K562 (cell line): ENCODE results near the gene TMEM139. TPM values are rescaled to one million over a fixed set of nuclear protein-coding genes. Genes with fewer than 3 reads are reported as not detected.

Source experiments
- ATAC-seq: fragments of 200-7000 bp; cut with Tn5 transposase; 3 replicates; pipeline ENCODE4 v1.9.1; 2020; ENCODE audit warnings: moderate library complexity
- BruUV-seq: library from RNA; stranded (reverse); fragments of 400-500 nt; replicated peaks from 2 replicates; lab custom pipeline; 2021; lab: Mats Ljungman, UMichigan
- CTCF ChIA-PET: fragments of 300-600 bp; formaldehyde crosslinking; extraction: SDS; loops from one replicate; lab custom pipeline; 2021; ENCODE audit warnings: low intra/inter-chr PET ratio; lab: Yijun Ruan, JAX
- POLR2A ChIA-PET: fragments of 300-600, 350-650 bp; sonication (Branson Sonifier 250); formaldehyde crosslinking; extraction: SDS; loops from one replicate; lab custom pipeline; 2021; ENCODE audit warnings: antibody characterized with exemption, inconsistent platforms; lab: Yijun Ruan, JAX
- DNase-seq, 4 experiments: peaks; one replicate each; pipeline versions ENCODE4 v3.0.0 to v3.0.0-alpha.2; 2011 to 2018; ENCODE audit warnings: low spot score in 3 of 4, mixed read lengths in 3 of 4; ENCODE audit errors: extremely low read depth in 1 of 4
- FAIRE-seq: peaks from 2 replicates; lab custom pipeline; 2011; peaks lifted over from hg19 to GRCh38; lab: Jason Lieb, UNC
- H2AFZ ChIP-seq: 2 replicates; pipeline ENCODE4 v1.6.0; 2011; ENCODE audit warnings: low read depth, low read length, control low read depth, inconsistent platforms
- H3K27ac ChIP-seq: fragments of 200-600 bp; 3 replicates; pipeline ENCODE4 v1.8.0; 2011; ENCODE audit warnings: low read depth, mild to moderate bottlenecking, control low read depth, inconsistent platforms, low read length, moderate library complexity, mixed read lengths; ENCODE audit errors: extremely low read depth
- H3K27me3 ChIP-seq, 2 experiments: fragments of 300-600 bp in 1 of 2; 2 replicates in 1 of 2; 3 replicates in 1 of 2; pipeline versions ENCODE4 v1.6.0 to v1.8.0; 2011; ENCODE audit warnings: inconsistent platforms in 2 of 2, low read length in 2 of 2, mild to moderate bottlenecking in 1 of 2, mixed read lengths in 1 of 2, moderate library complexity in 1 of 2; ENCODE audit not compliant: control insufficient read depth in 2 of 2, insufficient read depth in 2 of 2
- H3K36me3 ChIP-seq: fragments of 300-600 bp; 3 replicates; pipeline ENCODE4 v1.8.0; 2011; ENCODE audit warnings: mild to moderate bottlenecking, low read length, inconsistent platforms; ENCODE audit not compliant: control insufficient read depth, insufficient read depth
- H3K4me1 ChIP-seq, 2 experiments: fragments of 200-600 bp in 1 of 2; replicated peaks in 1 of 2; 2 replicates in 1 of 2; 3 replicates in 1 of 2; pipeline versions ENCODE4 v1.5.1 to v1.8.0; 2011; ENCODE audit warnings: inconsistent platforms in 2 of 2, low read length in 2 of 2, mild to moderate bottlenecking in 1 of 2, mixed read lengths in 1 of 2, moderate library complexity in 1 of 2; ENCODE audit not compliant: control insufficient read depth in 2 of 2, insufficient read depth in 2 of 2
- H3K4me2 ChIP-seq: 2 replicates; pipeline ENCODE4 v1.6.1; 2011; ENCODE audit warnings: low read length, control low read depth, inconsistent platforms, mixed read lengths; ENCODE audit not compliant: insufficient read depth
- H3K4me3 ChIP-seq: fragments of 200-600 bp; sonication (generic), shearing (Covaris generic); 2 replicates; pipeline ENCODE4 v1.5.1; 2016; ENCODE audit warnings: control low read depth, inconsistent platforms
- H3K79me2 ChIP-seq: fragments of 200-600 bp; 3 replicates; pipeline ENCODE4 v1.8.0; 2011; ENCODE audit warnings: low read length, inconsistent platforms; ENCODE audit not compliant: control insufficient read depth, insufficient read depth
- H3K9ac ChIP-seq, 2 experiments: 2 replicates each; pipeline versions ENCODE4 v1.6.0 to v1.6.1; 2011; ENCODE audit warnings: low read depth in 2 of 2, low read length in 2 of 2, control low read depth in 1 of 2, inconsistent platforms in 1 of 2, mild to moderate bottlenecking in 1 of 2, mixed read lengths in 1 of 2; ENCODE audit not compliant: insufficient read depth in 1 of 2
- H3K9me1 ChIP-seq: one replicate; pipeline ENCODE4 v1.6.0; 2011; ENCODE audit warnings: inconsistent platforms, mild to moderate bottlenecking, low read length, moderate library complexity; ENCODE audit not compliant: control insufficient read depth, insufficient read depth
- H3K9me3 ChIP-seq: replicated peaks from 2 replicates; pipeline ENCODE4 v1.5.1; 2011; ENCODE audit warnings: low read depth, low read length, inconsistent platforms; ENCODE audit not compliant: control insufficient read depth, insufficient read depth
- H4K20me1 ChIP-seq: replicated peaks from 2 replicates; pipeline ENCODE4 v1.6.1; 2011; ENCODE audit warnings: low read length, inconsistent platforms, mixed read lengths; ENCODE audit not compliant: control insufficient read depth, insufficient read depth
- BRD9 ChIP-seq: fragments of 450-650 bp; IDR thresholded peaks from 2 replicates; pipeline ENCODE4 v1.6.1; 2018; ENCODE audit warnings: low read depth; ENCODE audit not compliant: partially characterized antibody
- EHMT2 ChIP-seq: fragments of 450-650 bp; IDR thresholded peaks from 2 replicates; pipeline ENCODE4 v1.6.1; 2018; ENCODE audit warnings: antibody characterized with exemption
- HMG20A ChIP-seq: fragments of 450-650 bp; formaldehyde crosslinking; conservative IDR thresholded peaks from 2 replicates; pipeline ENCODE4 v1.4.0; 2020; ENCODE audit warnings: mild to moderate bottlenecking, mixed read lengths
- POLR2B ChIP-seq: fragments of 450-650 bp; IDR thresholded peaks from 2 replicates; pipeline ENCODE4 v1.6.1; 2018; ENCODE audit warnings: low read depth; ENCODE audit not compliant: partially characterized antibody
- RBM14 ChIP-seq: fragments of 200-400 bp; formaldehyde crosslinking; IDR thresholded peaks from 2 replicates; pipeline ENCODE4 v1.6.1; 2018; ENCODE audit warnings: low read depth, mild to moderate bottlenecking, low read length, moderate library complexity, borderline replicate concordance; ENCODE audit not compliant: insufficient read depth
- RUNX1 ChIP-seq: sonication (generic); IDR thresholded peaks from 2 replicates; pipeline ENCODE4 v1.6.1; 2016; ENCODE audit warnings: antibody characterized with exemption, low read depth
- STAT6 ChIP-seq: sonication (generic); formaldehyde crosslinking; IDR thresholded peaks from 2 replicates; pipeline ENCODE4 v1.8.1; 2023; ENCODE audit warnings: mild to moderate bottlenecking, missing genetic modification reagents
- TAF15 ChIP-seq: fragments of 200-400 bp; formaldehyde crosslinking; IDR thresholded peaks from 2 replicates; pipeline ENCODE4 v1.6.1; 2017; ENCODE audit warnings: mild to moderate bottlenecking, low read depth, low read length, moderate library complexity
- TAF7 ChIP-seq: fragments of 450-650 bp; IDR thresholded peaks from 2 replicates; pipeline ENCODE4 v1.6.1; 2016; ENCODE audit warnings: missing genetic modification characterization, missing compliant biosample characterization
- USF1 ChIP-seq: sonication (generic); formaldehyde crosslinking; IDR thresholded peaks from 2 replicates; pipeline ENCODE4 v1.9.0; 2022; ENCODE audit warnings: mild to moderate bottlenecking, missing genetic modification reagents
- ZNF512 ChIP-seq: IDR thresholded peaks from 2 replicates; pipeline ENCODE4 v1.6.1; 2016; ENCODE audit warnings: missing genetic modification characterization, missing compliant biosample characterization
- ZNF717 ChIP-seq: fragments of 250-450 bp; sonication (Bioruptor Pico); IDR thresholded peaks from 2 replicates; pipeline ENCODE4 v1.5.0; 2021
- WGBS: fragments of 100-300 bp; shearing (Covaris generic); methylation state at CpG from one replicate; pipeline ENCODE4 v1.1.6; 2016; ENCODE audit warnings: low coverage, mixed read lengths; ENCODE audit not compliant: insufficient coverage; ENCODE audit errors: missing lambda C conversion rate; 5-methylcytosine and 5-hydroxymethylcytosine counted together
- in situ Hi-C: fragments of 300-500 bp; cut with MboI; formaldehyde crosslinking; loops from 4 replicates; pipeline ENCODE4 v1.15.0; 2018; ENCODE audit warnings: inconsistent platforms, mixed read lengths
- intact Hi-C: fragments of 100-400 bp; cut with micrococcal nuclease; formaldehyde crosslinking; loops from 2 replicates; pipeline ENCODE4 v1.14.2; 2022
- polyA plus RNA-seq, 8 experiments: library from polyadenylated mRNA; depleted of rRNA in 4 of 8; stranded (reverse) in 5 of 8; unstranded in 3 of 8; fragments of >200 nt; fragmentation: Nextera tagmentation in 2 of 8; fragmentation: Illumina TruSeq in 1 of 8; extraction: Ambion mirVana in 2 of 8; extraction: Trizol in 1 of 8; gene quantifications; 2 replicates each; pipeline versions ENCODE4 v1.2.1 to v1.2.3, GENCODE V29; 2011 to 2014; ENCODE audit warnings: inconsistent platforms in 1 of 8, missing spikeins in 1 of 8
- total RNA-seq, 7 experiments: library from RNA; depleted of rRNA in 6 of 7; stranded (reverse); fragments of >200 nt in 6 of 7; fragmentation: Illumina TruSeq in 2 of 7; extraction: Trizol in 2 of 7; gene quantifications; 2 replicates each; pipeline versions ENCODE4 v1.2.1 to v1.2.3, GENCODE V29; 2011 to 2021; ENCODE audit warnings: low replicate concordance in 1 of 7

TMEM139 gene
- total and polyA plus RNA-seq, 9 of the 15 experiments (the other 6 are each of a cell fraction or from before 2014, with no cell fraction given): 0.27 to 1.8 (median 0.79) TPM

- H3K27ac ChIP-seq: no peak overlapping the region
- no peak overlapping the region for H2AFZ ChIP-seq
- no peaks in the 10 kb centered on the region for H3K4me1 ChIP-seq
- in situ Hi-C loops: loop anchor here (10.0 kb wide), 2 partner anchors 64 to 294 kb away; no protein-coding TSS in a partner anchor
- peaks cover 48% of the 10 kb centered on the region for H3K36me3 ChIP-seq
- no peak for ATAC-seq
- peaks cover 12% of the 10 kb centered on the region; the same call in 1 of the 2 replicates for H4K20me1 ChIP-seq
- no peaks in the 10 kb centered on the region for H3K9me3 ChIP-seq
- ChIA-PET CTCF (interaction anchor here (1.3 kb wide), 1 partner anchor 68 kb away, joined by 3 read pairs; no protein-coding TSS in a partner anchor), POLR2A (interaction anchor here (0.8 to 2.0 kb wide), 7 partner anchors 10 to 68 kb away, joined by 3 to 7 read pairs (median 4); no protein-coding TSS in a partner anchor)
- TF ChIP-seq STAT6 (CRISPR knock-in tag) (no peak), ZNF512 (tag) (no peak), TAF15 (no peak), POLR2B (no peak), ZNF717 (CRISPR knock-in tag) (no peak), EHMT2 (no peak), RUNX1 (no peak), USF1 (no peak), RBM14 (no peak), HMG20A (CRISPR knock-in tag) (no peak), TAF7 (no peak), BRD9 (no peak)
- DNase-seq: no peak
- H3K4me2 ChIP-seq: no peak overlapping the region
- BruUV-seq: no TSS peak
- no peak overlapping the region for H3K4me3 ChIP-seq
- no peak for FAIRE-seq
- no peaks in the 10 kb centered on the region for H3K79me2 ChIP-seq
- H3K27me3 ChIP-seq: no peaks in the 10 kb centered on the region
- WGBS: 59% methylated on average over 2 of the region's 2 CpGs
- H3K9me1 ChIP-seq: no peaks in the 10 kb centered on the region
- no peak overlapping the region for H3K9ac ChIP-seq
- intact Hi-C loops: no loop called here
Measured at GRCh38 chr7:143308632-143309031, 23.9 kb downstream of the TMEM139 start.
